Calu3 (cell line): Measurements from ENCODE around the gene RCSD1. TPM values are rescaled to one million over a fixed set of nuclear protein-coding genes. Genes with fewer than 3 reads are reported as not detected.

Experiments used
- BruUV-seq: library from RNA; stranded (reverse); fragments of 400-500 nt; replicated peaks from 2 replicates; lab custom pipeline; 2021; lab: Mats Ljungman, UMichigan
- CTCF ChIA-PET: fragments of 300-600 bp; sonication (Branson Sonifier 250); formaldehyde crosslinking; loops from one replicate; lab custom pipeline; 2022; ENCODE audit warnings: antibody characterized with exemption; lab: Charles Lee
- DNase-seq: peaks from one replicate; pipeline ENCODE4 v3.0.0; 2022
- H3K27ac Mint-ChIP-seq: one replicate; pipeline ENCODE4 v1.8.0; 2022; ENCODE audit warnings: mixed read lengths; ENCODE audit not compliant: unreplicated experiment
- H3K27me3 Mint-ChIP-seq: one replicate; pipeline ENCODE4 v1.8.0; 2022; ENCODE audit warnings: mixed read lengths; ENCODE audit not compliant: unreplicated experiment
- H3K36me3 Mint-ChIP-seq: one replicate; pipeline ENCODE4 v1.8.0; 2022; ENCODE audit warnings: mild to moderate bottlenecking, moderate library complexity, mixed read lengths; ENCODE audit not compliant: insufficient read depth, unreplicated experiment
- H3K4me1 Mint-ChIP-seq: one replicate; pipeline ENCODE4 v1.8.0; 2022; ENCODE audit warnings: mild to moderate bottlenecking, low read depth, mixed read lengths; ENCODE audit not compliant: unreplicated experiment
- H3K4me3 Mint-ChIP-seq: one replicate; pipeline ENCODE4 v1.8.0; 2022; ENCODE audit warnings: mild to moderate bottlenecking, low read depth, moderate library complexity, mixed read lengths; ENCODE audit not compliant: unreplicated experiment
- H3K9me3 Mint-ChIP-seq: one replicate; pipeline ENCODE4 v1.8.0; 2022; ENCODE audit warnings: low read depth, mixed read lengths; ENCODE audit not compliant: unreplicated experiment
- intact Hi-C: fragments of 100-400 bp; cut with micrococcal nuclease; formaldehyde crosslinking; loops from one replicate; pipeline ENCODE4 v1.10.0; 2022; ENCODE audit not compliant: unreplicated experiment
- total RNA-seq: library from RNA; stranded (reverse); gene quantifications from 2 replicates; pipeline ENCODE4 v1.2.3, GENCODE V29; 2022
- TF ChIP-seq, protein P1 (sequence below): fragments of 200-600 bp; IDR thresholded peaks from one replicate; pipeline ENCODE4 v1.8.0; 2022; ENCODE audit warnings: antibody characterized with exemption; ENCODE audit not compliant: unreplicated experiment

The RCSD1 gene
- total RNA-seq, 1 experiment from 2014 or later, result not detected

DNA sequence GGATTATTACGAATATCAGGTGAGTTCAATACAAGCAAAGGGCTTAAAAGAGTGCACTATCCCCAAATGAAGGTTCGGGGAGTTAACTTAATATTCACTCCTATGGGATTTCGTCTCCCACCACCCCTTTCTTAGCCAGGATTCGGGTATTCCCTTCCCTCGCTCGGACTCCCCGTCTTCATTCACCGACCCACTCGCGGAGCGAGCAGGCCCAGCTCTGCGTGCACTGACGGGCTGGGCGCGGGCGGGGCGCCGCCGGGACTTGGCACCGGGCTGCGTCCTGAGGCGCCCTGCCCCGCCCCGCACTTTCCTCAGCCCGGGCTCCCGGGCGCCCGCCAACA lies 84.0 kb downstream of the RCSD1 start:
- no TSS peak for BruUV-seq
- peaks cover 22% of the 10 kb centered on the region for H3K4me1 Mint-ChIP-seq
- H3K9me3 Mint-ChIP-seq, result no peaks in the 10 kb centered on the region
- peaks cover 6% of the 10 kb centered on the region for H3K27me3 Mint-ChIP-seq
- DNase-seq, result no peak
- intact Hi-C loops, result no loop called here
- peak overlapping the region; percentile 78 for H3K4me3 Mint-ChIP-seq
- H3K27ac Mint-ChIP-seq, result peak overlapping the region; percentile 97
- peaks cover 32% of the 10 kb centered on the region for H3K36me3 Mint-ChIP-seq
- TF ChIP-seq, protein P1, sequence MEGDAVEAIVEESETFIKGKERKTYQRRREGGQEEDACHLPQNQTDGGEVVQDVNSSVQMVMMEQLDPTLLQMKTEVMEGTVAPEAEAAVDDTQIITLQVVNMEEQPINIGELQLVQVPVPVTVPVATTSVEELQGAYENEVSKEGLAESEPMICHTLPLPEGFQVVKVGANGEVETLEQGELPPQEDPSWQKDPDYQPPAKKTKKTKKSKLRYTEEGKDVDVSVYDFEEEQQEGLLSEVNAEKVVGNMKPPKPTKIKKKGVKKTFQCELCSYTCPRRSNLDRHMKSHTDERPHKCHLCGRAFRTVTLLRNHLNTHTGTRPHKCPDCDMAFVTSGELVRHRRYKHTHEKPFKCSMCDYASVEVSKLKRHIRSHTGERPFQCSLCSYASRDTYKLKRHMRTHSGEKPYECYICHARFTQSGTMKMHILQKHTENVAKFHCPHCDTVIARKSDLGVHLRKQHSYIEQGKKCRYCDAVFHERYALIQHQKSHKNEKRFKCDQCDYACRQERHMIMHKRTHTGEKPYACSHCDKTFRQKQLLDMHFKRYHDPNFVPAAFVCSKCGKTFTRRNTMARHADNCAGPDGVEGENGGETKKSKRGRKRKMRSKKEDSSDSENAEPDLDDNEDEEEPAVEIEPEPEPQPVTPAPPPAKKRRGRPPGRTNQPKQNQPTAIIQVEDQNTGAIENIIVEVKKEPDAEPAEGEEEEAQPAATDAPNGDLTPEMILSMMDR, result no peak
- CTCF ChIA-PET, result interaction anchor here (0.6 kb wide), 2 partner anchors 17 to 1489 kb away, joined by 3 to 4 read pairs; no protein-coding TSS in a partner anchor

DNA sequence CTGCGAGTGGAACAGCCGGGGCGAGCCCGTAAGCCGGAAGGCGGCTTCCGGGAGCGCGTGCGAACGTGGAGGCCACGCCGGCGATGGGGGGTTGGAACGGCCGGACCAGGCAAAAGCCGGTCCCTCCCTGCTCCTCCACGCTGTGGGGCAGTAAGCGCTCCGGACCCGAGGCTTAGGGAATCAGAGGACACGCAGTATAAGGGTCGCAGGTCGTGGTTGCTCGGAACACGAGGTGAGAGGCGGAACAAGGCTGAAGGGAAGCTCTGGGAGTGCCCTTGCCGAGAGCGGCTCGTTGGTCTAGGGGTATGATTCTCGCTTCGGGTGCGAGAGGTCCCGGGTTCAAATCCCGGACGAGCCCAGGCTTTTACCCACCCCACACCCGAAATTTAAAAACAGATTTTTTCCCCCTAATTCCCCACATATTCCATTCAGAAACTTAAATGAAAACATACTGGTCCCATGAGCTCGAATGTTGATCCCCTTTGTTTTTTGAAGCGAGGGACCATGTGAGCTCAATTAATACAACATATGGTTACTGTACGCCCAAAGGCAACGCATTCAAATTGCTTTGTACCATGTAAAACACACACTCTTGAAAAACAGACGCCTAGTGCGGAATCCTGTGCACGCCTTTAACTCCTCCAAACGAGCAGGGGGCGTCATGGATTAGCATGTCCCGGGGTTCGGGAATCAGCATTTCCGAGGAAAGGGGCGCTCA lies 84.6 kb downstream of the RCSD1 start:
- H3K27me3 Mint-ChIP-seq, result peaks cover under 1% of the 10 kb centered on the region
- peak overlapping the region; percentile 78 for H3K4me3 Mint-ChIP-seq
- H3K9me3 Mint-ChIP-seq, result no peaks in the 10 kb centered on the region
- peaks cover 32% of the 10 kb centered on the region for H3K36me3 Mint-ChIP-seq
- TF ChIP-seq, protein P1, result no peak
- peak overlapping the region; percentile 97 for H3K27ac Mint-ChIP-seq
- DNase-seq, result peak; percentile 90
- no TSS peak for BruUV-seq
- intact Hi-C loops, result loop anchor here (5.0 kb wide), 1 partner anchor 213 kb away; no protein-coding TSS in a partner anchor
- peaks cover 22% of the 10 kb centered on the region for H3K4me1 Mint-ChIP-seq
- CTCF ChIA-PET, result interaction anchor here (0.5 to 3.1 kb wide), 8 partner anchors 16 to 368 kb away, joined by 3 to 16 read pairs (median 4); partner anchors contain the start of genes DCAF6 and MPC2

DNA sequence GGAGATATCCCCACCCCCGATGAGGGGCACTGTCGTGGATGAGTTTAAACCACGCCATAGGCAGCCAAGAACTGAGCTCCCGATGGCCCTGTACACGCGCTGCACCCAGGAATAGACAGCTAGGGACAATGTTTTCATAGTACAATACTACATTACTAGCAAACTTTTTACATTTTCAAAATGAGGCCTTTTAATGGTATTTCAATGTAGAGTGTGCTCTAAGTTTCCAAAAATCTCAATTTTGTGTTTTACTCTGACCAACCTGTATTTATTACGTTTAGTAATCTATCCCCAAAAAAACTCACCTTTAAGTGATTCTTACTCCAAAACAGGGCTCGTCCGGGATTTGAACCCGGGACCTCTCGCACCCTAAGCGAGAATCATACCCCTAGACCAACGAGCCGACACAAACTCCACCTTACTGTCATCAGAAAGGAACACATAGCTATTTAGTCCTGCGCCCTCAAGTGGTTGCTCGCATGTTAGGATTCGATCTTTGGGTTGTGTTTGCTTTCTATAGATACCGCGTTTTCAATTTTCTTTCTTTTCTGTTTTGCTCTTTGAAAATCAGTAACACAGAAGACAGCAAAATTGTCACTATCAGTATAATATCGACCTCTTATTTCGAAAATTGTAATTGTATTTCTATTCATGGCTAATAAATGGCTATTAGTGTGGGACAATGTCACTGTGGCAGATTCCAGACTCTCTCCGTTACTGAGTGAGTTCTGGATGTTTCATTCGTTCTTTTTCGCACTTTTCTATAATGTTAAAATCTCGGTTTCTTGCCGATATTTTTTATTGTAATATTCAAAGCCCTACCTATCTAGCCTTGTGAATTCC lies 85.3 kb downstream of the RCSD1 start:
- no TSS peak for BruUV-seq
- Mint-ChIP-seq H3K4me3 (peak overlapping the region; percentile 78), H3K36me3 (peaks cover 32% of the 10 kb centered on the region), H3K27me3 (no peaks in the 10 kb centered on the region), H3K9me3 (no peaks in the 10 kb centered on the region), H3K27ac (peak overlapping the region; percentile 97), H3K4me1 (peaks cover 22% of the 10 kb centered on the region)
- TF ChIP-seq, protein P1, result peak; percentile 91
- peak; percentile 88 for DNase-seq
- intact Hi-C loops, result loop anchor here (5.0 kb wide), 1 partner anchor 212 kb away; no protein-coding TSS in a partner anchor
- CTCF ChIA-PET, result interaction anchor here (0.7 to 3.1 kb wide), 7 partner anchors 24 to 367 kb away, joined by 3 to 16 read pairs (median 5); partner anchors contain the start of genes DCAF6 and MPC2

DNA sequence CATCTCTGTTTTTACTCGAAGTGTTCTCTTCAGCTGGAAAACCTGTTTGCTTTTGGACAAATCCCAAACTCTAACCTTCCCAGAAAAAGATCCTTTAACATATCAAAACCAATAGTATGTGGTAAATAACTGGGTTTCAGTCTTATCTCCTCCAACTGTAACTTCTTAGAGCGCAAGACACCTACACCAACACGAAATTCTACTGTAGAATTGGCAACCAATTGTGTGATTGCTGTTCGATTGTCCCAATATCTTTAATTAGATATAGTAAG lies 85.9 kb downstream of the RCSD1 start:
- no peaks in the 10 kb centered on the region for H3K27me3 Mint-ChIP-seq
- H3K9me3 Mint-ChIP-seq, result no peaks in the 10 kb centered on the region
- CTCF ChIA-PET, result interaction anchor here (0.7 to 3.1 kb wide), 9 partner anchors 24 to 370 kb away, joined by 3 to 16 read pairs (median 7); partner anchors contain the start of genes DCAF6 and MPC2
- DNase-seq, result no peak
- H3K4me1 Mint-ChIP-seq, result peaks cover 28% of the 10 kb centered on the region
- peak overlapping the region; percentile 78 for H3K4me3 Mint-ChIP-seq
- peaks cover 33% of the 10 kb centered on the region for H3K36me3 Mint-ChIP-seq
- TF ChIP-seq, protein P1, result no peak
- intact Hi-C loops, result loop anchor here (5.0 kb wide), 1 partner anchor 211 kb away; no protein-coding TSS in a partner anchor
- BruUV-seq, result no TSS peak
- H3K27ac Mint-ChIP-seq, result peak overlapping the region; percentile 97
